HepG2 (cell line): ENCODE results near the gene DSG4. TPM values are rescaled to one million over a fixed set of nuclear protein-coding genes. Genes with fewer than 3 reads are reported as not detected.

ENCODE experiments used
- ATAC-seq: fragments of 200-7000 bp; cut with Tn5 transposase; 3 replicates; pipeline ENCODE4 v1.9.1; 2020; ENCODE audit warnings: mild to moderate bottlenecking, moderate library complexity
- BruUV-seq: library from RNA; stranded (reverse); fragments of 400-500 nt; replicated peaks from 2 replicates; lab custom pipeline; 2021; lab: Mats Ljungman, UMichigan
- CTCF ChIA-PET: fragments of 300-600 bp; formaldehyde crosslinking; extraction: SDS; loops from one replicate; lab custom pipeline; 2021; ENCODE audit warnings: low total read pairs, inconsistent platforms, low intra/inter-chr PET ratio; lab: Yijun Ruan, JAX
- POLR2A ChIA-PET: fragments of 350-600 bp; sonication (Branson Sonifier 250); formaldehyde crosslinking; loops from one replicate; lab custom pipeline; 2020; ENCODE audit warnings: antibody characterized with exemption, inconsistent platforms; lab: Yijun Ruan, JAX
- DNase-seq: peaks from one replicate; pipeline ENCODE4 v3.0.0-alpha.2; 2015; ENCODE audit warnings: low spot score
- FAIRE-seq: peaks from 3 replicates; lab custom pipeline; 2011; peaks lifted over from hg19 to GRCh38; lab: Jason Lieb, UNC
- H2AFZ ChIP-seq: one replicate; pipeline ENCODE4 v1.6.1; 2011; ENCODE audit warnings: low read length, inconsistent platforms
- H3K27ac ChIP-seq: fragments of 300-600 bp; 3 replicates; pipeline ENCODE4 v1.8.0; 2011; ENCODE audit warnings: mixed run types, mild to moderate bottlenecking, mixed read lengths, low read length, inconsistent platforms; ENCODE audit not compliant: insufficient read depth; ENCODE audit errors: extremely low read length
- H3K27me3 ChIP-seq, 2 experiments: fragments of 200-600 bp in 1 of 2; 2 replicates in 1 of 2; 3 replicates in 1 of 2; pipeline versions ENCODE4 v1.6.0 to v1.8.0; 2011; ENCODE audit warnings: low read length in 2 of 2, mild to moderate bottlenecking in 2 of 2, moderate library complexity in 2 of 2, inconsistent platforms in 1 of 2; ENCODE audit not compliant: insufficient read depth in 2 of 2, control insufficient read depth in 1 of 2
- H3K36me3 ChIP-seq, 2 experiments: fragments of 200-600 bp in 1 of 2; replicated peaks in 1 of 2; 2 replicates in 1 of 2; 3 replicates in 1 of 2; pipeline versions ENCODE4 v1.5.1 to v1.8.0; 2011; ENCODE audit warnings: low read length in 2 of 2, inconsistent platforms in 1 of 2; ENCODE audit not compliant: insufficient read depth in 2 of 2, control insufficient read depth in 1 of 2
- H3K4me1 ChIP-seq: 2 replicates; pipeline ENCODE4 v1.5.1; 2012; ENCODE audit warnings: low read length, inconsistent platforms; ENCODE audit not compliant: insufficient read depth
- H3K4me2 ChIP-seq: 2 replicates; pipeline ENCODE4 v1.6.0; 2011; ENCODE audit warnings: low read depth, low read length, inconsistent platforms
- H3K4me3 ChIP-seq, 3 experiments: fragments of 200-600 bp in 1 of 3; sonication (generic), shearing (Covaris generic) in 1 of 3; replicated peaks in 1 of 3; 2 replicates each; pipeline ENCODE4 v1.5.1; 2011 to 2016; ENCODE audit warnings: low read length in 3 of 3, inconsistent platforms in 2 of 3, low read depth in 2 of 3, mild to moderate bottlenecking in 2 of 3, control low read depth in 1 of 3, mixed read lengths in 1 of 3; ENCODE audit not compliant: insufficient read depth in 1 of 3
- H3K79me2 ChIP-seq: one replicate; pipeline ENCODE4 v1.6.1; 2011; ENCODE audit warnings: low read length, inconsistent platforms; ENCODE audit not compliant: insufficient read depth
- H3K9ac ChIP-seq: 2 replicates; pipeline ENCODE4 v1.6.0; 2011; ENCODE audit warnings: mild to moderate bottlenecking, low read depth, low read length, inconsistent platforms; ENCODE audit not compliant: insufficient read depth
- H3K9me3 ChIP-seq: 2 replicates; pipeline ENCODE4 v1.5.1; 2012; ENCODE audit warnings: mild to moderate bottlenecking, low read length
- H4K20me1 ChIP-seq: 2 replicates; pipeline ENCODE4 v1.6.0; 2011; ENCODE audit warnings: inconsistent platforms, mild to moderate bottlenecking, low read length, moderate library complexity; ENCODE audit not compliant: insufficient read depth
- CREM ChIP-seq, 2 experiments: sonication (generic) in 1 of 2; formaldehyde crosslinking in 1 of 2; IDR thresholded peaks; 2 replicates each; pipeline versions ENCODE4 v1.4.0 to v1.6.1; 2016 to 2020; ENCODE audit warnings: antibody characterized with exemption in 1 of 2, mild to moderate bottlenecking in 1 of 2, missing genetic modification reagents in 1 of 2
- MAFK ChIP-seq, 2 experiments: IDR thresholded peaks in 1 of 2; conservative IDR thresholded peaks in 1 of 2; 2 replicates each; pipeline ENCODE4 v1.6.1; 2011; ENCODE audit warnings: improper control_type of control experiment in 2 of 2, low read length in 2 of 2
- MED8 ChIP-seq: sonication (generic); formaldehyde crosslinking; IDR thresholded peaks from 2 replicates; pipeline ENCODE4 v1.8.1; 2023; ENCODE audit warnings: mild to moderate bottlenecking, missing genetic modification reagents; ENCODE audit not compliant: insufficient replicate concordance
- NRL ChIP-seq: sonication (generic); formaldehyde crosslinking; IDR thresholded peaks from 2 replicates; pipeline ENCODE4 v1.5.0; 2020; ENCODE audit warnings: missing genetic modification reagents, mild to moderate bottlenecking, moderate library complexity, borderline replicate concordance
- PHB2 ChIP-seq: fragments of 450-650 bp; IDR thresholded peaks from 2 replicates; pipeline ENCODE4 v1.6.1; 2018; ENCODE audit not compliant: partially characterized antibody
- RELA ChIP-seq: sonication (generic); formaldehyde crosslinking; IDR thresholded peaks from 2 replicates; pipeline ENCODE4 v1.4.0; 2020; ENCODE audit warnings: missing genetic modification reagents
- SNAI1 ChIP-seq: sonication (generic); formaldehyde crosslinking; IDR thresholded peaks from 2 replicates; pipeline ENCODE4 v1.5.0; 2020; ENCODE audit warnings: mild to moderate bottlenecking, missing genetic modification reagents, borderline replicate concordance
- ZBTB7A ChIP-seq: sonication (generic); formaldehyde crosslinking; IDR thresholded peaks from 2 replicates; pipeline ENCODE4 v1.8.0; 2022; ENCODE audit warnings: mild to moderate bottlenecking, missing genetic modification reagents
- ZNF256 ChIP-seq: sonication (generic); formaldehyde crosslinking; conservative IDR thresholded peaks from 2 replicates; pipeline ENCODE4 v1.4.0; 2020; ENCODE audit warnings: missing genetic modification reagents
- ZNF468 ChIP-seq: sonication (generic); formaldehyde crosslinking; IDR thresholded peaks from 2 replicates; pipeline ENCODE4 v1.8.0; 2022; ENCODE audit warnings: mild to moderate bottlenecking, moderate library complexity, missing genetic modification reagents
- ZNF543 ChIP-seq: sonication (generic); formaldehyde crosslinking; IDR thresholded peaks from 2 replicates; pipeline ENCODE4 v1.4.0; 2020; ENCODE audit warnings: mild to moderate bottlenecking, missing genetic modification reagents
- ZNF678 ChIP-seq: sonication (generic); formaldehyde crosslinking; IDR thresholded peaks from 2 replicates; pipeline ENCODE4 v1.4.0; 2020; ENCODE audit warnings: mild to moderate bottlenecking, missing genetic modification reagents
- ZSCAN9 ChIP-seq: IDR thresholded peaks from 2 replicates; pipeline ENCODE4 v1.6.1; 2016; ENCODE audit warnings: borderline replicate concordance
- WGBS: methylation state at CpG from one replicate; pipeline ENCODE4 v1.1.6; 2017; ENCODE audit warnings: low lambda C conversion rate; 5-methylcytosine and 5-hydroxymethylcytosine counted together
- in situ Hi-C: cut with HindIII; loops from 2 replicates; pipeline ENCODE4 v1.10.0; 2017; ENCODE audit warnings: low pct_unique_long_range_greater_than_20kb; ENCODE audit not compliant: extremely low pct_ligation_motif_present
- intact Hi-C: fragments of 100-400 bp; cut with micrococcal nuclease; formaldehyde crosslinking; loops from one replicate; pipeline ENCODE4 v1.10.0; 2022; ENCODE audit not compliant: unreplicated experiment
- polyA plus RNA-seq, 8 experiments: library from polyadenylated mRNA; depleted of rRNA in 3 of 8; stranded (reverse) in 7 of 8; unstranded in 1 of 8; fragments of >200 nt; fragmentation: Illumina TruSeq in 4 of 8; extraction: Trizol in 4 of 8; gene quantifications; 2 replicates each; pipeline versions ENCODE4 v1.2.1 to v1.2.3, GENCODE V29; 2011 to 2016; ENCODE audit warnings: low read depth in 4 of 8, missing spikeins in 1 of 8, mixed read lengths in 1 of 8; ENCODE audit not compliant: insufficient read depth in 1 of 8
- total RNA-seq, 5 experiments: library from RNA; depleted of rRNA; stranded (reverse); fragments of >200 nt; fragmentation: Illumina TruSeq; extraction: Trizol; gene quantifications; 2 replicates each; pipeline ENCODE4 v1.2.3, GENCODE V29; 2016; ENCODE audit warnings: low read depth in 1 of 5

Gene DSG4
- total and polyA plus RNA-seq, 2 of the 13 experiments (the other 11 are each of a cell fraction or from before 2014, with no cell fraction given): 0.07 TPM; not detected in 1

DNA sequence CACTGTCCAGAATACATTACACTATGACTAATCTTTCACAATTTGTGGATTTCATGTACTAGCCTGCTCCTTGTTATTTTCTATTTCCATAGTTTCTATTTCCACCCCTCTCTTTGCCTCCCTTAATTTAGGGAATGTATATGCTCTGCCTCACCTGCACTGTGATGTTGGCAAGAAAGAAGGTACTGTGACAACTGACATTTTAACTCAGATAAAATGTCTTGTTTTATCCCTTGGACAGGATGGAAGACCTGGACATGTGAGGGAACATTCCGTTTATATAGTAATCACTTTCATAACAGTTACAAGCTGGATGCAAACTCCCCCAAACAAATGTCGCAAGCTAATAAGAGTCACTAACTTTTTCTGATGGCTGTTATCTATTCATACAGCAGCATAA is 49.4 kb downstream of the DSG4 start:
- ChIA-PET CTCF (no interaction called here), POLR2A (no interaction called here)
- in situ Hi-C loops (no loop called here), intact Hi-C loops (loop anchor here (10.0 kb wide), 1 partner anchor 431 kb away; no protein-coding TSS in a partner anchor)
- no peak overlapping the region for H3K27ac ChIP-seq
- no peak overlapping the region for H3K4me3 ChIP-seq
- no peaks in the 10 kb centered on the region for H4K20me1 ChIP-seq
- 49% methylated on average over 2 of the region's 2 CpGs for WGBS
- H3K4me2 ChIP-seq: no peak overlapping the region
- no peak for ATAC-seq
- no TSS peak for BruUV-seq
- H3K9ac ChIP-seq: no peak overlapping the region
- H2AFZ ChIP-seq: no peak overlapping the region
- no peaks in the 10 kb centered on the region for H3K36me3 ChIP-seq
- peaks cover 8% of the 10 kb centered on the region; the same call in 1 of the 2 replicates for H3K4me1 ChIP-seq
- no peaks in the 10 kb centered on the region for H3K27me3 ChIP-seq
- FAIRE-seq: no peak
- no peak for DNase-seq
- no peak for TF ChIP-seq ZNF678 (CRISPR knock-in tag)
- TF ChIP-seq ZSCAN9 (CRISPR knock-in tag): no peak
- TF ChIP-seq SNAI1 (CRISPR knock-in tag): no peak
- TF ChIP-seq NRL (CRISPR knock-in tag): no peak
- TF ChIP-seq ZBTB7A (CRISPR knock-in tag): no peak
- no peak for TF ChIP-seq ZNF256 (CRISPR knock-in tag)
- TF ChIP-seq ZNF468 (CRISPR knock-in tag): no peak
- no peak for TF ChIP-seq MED8 (CRISPR knock-in tag)
- TF ChIP-seq CREM (IDR thresholded peaks at IDR 0.05): no peak
- TF ChIP-seq CREM (CRISPR knock-in tag; IDR thresholded peaks at IDR 0.05): no peak
- no peak for TF ChIP-seq RELA (CRISPR knock-in tag)
- no peak for TF ChIP-seq ZNF543 (CRISPR knock-in tag)
- no peak for TF ChIP-seq PHB2
- TF ChIP-seq MAFK (conservative IDR thresholded peaks at IDR 0.05 in 1 of 2, IDR thresholded peaks at IDR 0.05 in 1 of 2; ENCODE audit: low read length in 2 of 2): no peak
- no peaks in the 10 kb centered on the region for H3K79me2 ChIP-seq
- no peaks in the 10 kb centered on the region for H3K9me3 ChIP-seq
